Nephron (organoid): Measurements from ENCODE around the gene METTL21C.
A peak's percentile ranks its signal among the peaks of the same experiment; 100 is the strongest.

Source experiments
- H3K27ac Mint-ChIP-seq, 3 experiments: 2 replicates each; pipeline ENCODE4 v1.8.0; 2020; ENCODE audit warnings: mixed read lengths in 3 of 3, mild to moderate bottlenecking in 2 of 3, moderate library complexity in 1 of 3
- H3K27me3 Mint-ChIP-seq: 2 replicates; pipeline ENCODE4 v1.8.0; 2021; ENCODE audit warnings: low read depth, mild to moderate bottlenecking, moderate library complexity, mixed read lengths
- H3K36me3 Mint-ChIP-seq: 2 replicates; pipeline ENCODE4 v1.8.0; 2020; ENCODE audit warnings: low read depth, mixed read lengths
- H3K4me1 Mint-ChIP-seq: 2 replicates; pipeline ENCODE4 v1.8.0; 2020; ENCODE audit warnings: mixed read lengths
- H3K4me3 Mint-ChIP-seq, 3 experiments: 2 replicates each; pipeline ENCODE4 v1.8.0; 2020; ENCODE audit warnings: mild to moderate bottlenecking in 3 of 3, mixed read lengths in 3 of 3, moderate library complexity in 2 of 3
- H3K9me3 Mint-ChIP-seq: 2 replicates; pipeline ENCODE4 v1.8.0; 2020; ENCODE audit warnings: mixed read lengths
- TF ChIP-seq, protein P1 (sequence below), 3 experiments: fragments of 200-600 bp; sonication (generic); IDR thresholded peaks; one replicate each; pipeline ENCODE4 v1.5.0; 2021; ENCODE audit warnings: antibody characterized with exemption in 3 of 3; ENCODE audit not compliant: unreplicated experiment in 3 of 3

Gene METTL21C

DNA sequence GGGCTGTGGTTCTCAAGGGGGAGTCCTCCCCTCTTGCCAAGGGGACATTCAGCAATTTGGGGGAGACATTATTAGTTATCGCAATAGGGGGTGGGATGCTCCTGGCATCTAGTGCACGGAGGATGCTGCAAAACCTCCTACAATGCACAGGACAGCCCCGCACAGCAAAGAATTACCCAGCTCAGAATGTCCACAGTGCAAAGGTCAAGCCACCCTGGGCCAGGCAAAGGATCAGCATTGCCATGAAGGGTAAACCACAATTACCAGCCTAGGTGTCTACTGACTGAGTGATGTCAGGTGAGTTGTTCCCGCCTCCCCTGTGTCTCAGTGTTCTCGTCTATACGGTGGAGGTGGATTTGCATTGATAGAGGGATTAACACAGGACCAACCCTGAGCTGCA is 2.4 kb upstream of the METTL21C start:
- Mint-ChIP-seq H3K36me3 (peaks cover 5% of the 10 kb centered on the region), H3K27ac (no peak overlapping the region), H3K9me3 (peaks cover 8% of the 10 kb centered on the region), H3K4me3 (no peak overlapping the region), H3K27me3 (peaks cover 3% of the 10 kb centered on the region), H3K4me1 (peaks cover 83% of the 10 kb centered on the region)
- TF ChIP-seq, protein P1, sequence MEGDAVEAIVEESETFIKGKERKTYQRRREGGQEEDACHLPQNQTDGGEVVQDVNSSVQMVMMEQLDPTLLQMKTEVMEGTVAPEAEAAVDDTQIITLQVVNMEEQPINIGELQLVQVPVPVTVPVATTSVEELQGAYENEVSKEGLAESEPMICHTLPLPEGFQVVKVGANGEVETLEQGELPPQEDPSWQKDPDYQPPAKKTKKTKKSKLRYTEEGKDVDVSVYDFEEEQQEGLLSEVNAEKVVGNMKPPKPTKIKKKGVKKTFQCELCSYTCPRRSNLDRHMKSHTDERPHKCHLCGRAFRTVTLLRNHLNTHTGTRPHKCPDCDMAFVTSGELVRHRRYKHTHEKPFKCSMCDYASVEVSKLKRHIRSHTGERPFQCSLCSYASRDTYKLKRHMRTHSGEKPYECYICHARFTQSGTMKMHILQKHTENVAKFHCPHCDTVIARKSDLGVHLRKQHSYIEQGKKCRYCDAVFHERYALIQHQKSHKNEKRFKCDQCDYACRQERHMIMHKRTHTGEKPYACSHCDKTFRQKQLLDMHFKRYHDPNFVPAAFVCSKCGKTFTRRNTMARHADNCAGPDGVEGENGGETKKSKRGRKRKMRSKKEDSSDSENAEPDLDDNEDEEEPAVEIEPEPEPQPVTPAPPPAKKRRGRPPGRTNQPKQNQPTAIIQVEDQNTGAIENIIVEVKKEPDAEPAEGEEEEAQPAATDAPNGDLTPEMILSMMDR (IDR thresholded peaks at IDR 0.05; ENCODE audit: unreplicated experiment in 3 of 3), result no peak

DNA sequence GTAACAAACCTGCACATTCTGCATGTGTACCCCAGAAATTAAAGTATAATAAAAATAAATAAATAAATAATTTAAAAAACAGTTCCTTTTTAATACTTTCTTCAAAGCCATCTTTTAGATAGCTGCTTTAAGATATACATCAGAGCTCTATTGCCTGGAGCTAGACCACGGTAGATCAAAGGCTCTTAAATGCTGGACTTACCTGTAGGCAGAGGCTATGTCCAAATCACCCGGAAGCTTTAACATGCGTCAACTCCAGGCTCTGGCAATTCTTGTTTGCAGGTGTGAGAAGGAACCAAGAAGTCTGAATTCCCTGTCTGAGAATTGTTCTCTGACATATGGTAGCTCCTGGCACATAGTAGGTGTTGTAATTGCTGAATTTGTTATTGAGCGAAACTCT is 1.6 kb upstream of the METTL21C start:
- Mint-ChIP-seq H3K27me3 (peaks cover 3% of the 10 kb centered on the region), H3K36me3 (peaks cover 5% of the 10 kb centered on the region), H3K9me3 (peaks cover 8% of the 10 kb centered on the region), H3K27ac (no peak overlapping the region), H3K4me1 (peaks cover 89% of the 10 kb centered on the region), H3K4me3 (no peak overlapping the region)
- TF ChIP-seq, protein P1 (IDR thresholded peaks at IDR 0.05; ENCODE audit: unreplicated experiment in 3 of 3), result no peak

GRCh38 chr13:102693776-102694175 is 1.1 kb downstream of the METTL21C start:
- Mint-ChIP-seq H3K4me3 (peak overlapping the region in 1 of 3 experiments; percentile 8), H3K9me3 (peaks cover 4% of the 10 kb centered on the region), H3K4me1 (peaks cover 72% of the 10 kb centered on the region), H3K36me3 (peaks cover 5% of the 10 kb centered on the region), H3K27me3 (peaks cover 3% of the 10 kb centered on the region), H3K27ac (peak overlapping the region; percentile 41 to 83 (median 76))
- TF ChIP-seq, protein P1 (IDR thresholded peaks at IDR 0.05; ENCODE audit: unreplicated experiment in 3 of 3), result no peak

DNA sequence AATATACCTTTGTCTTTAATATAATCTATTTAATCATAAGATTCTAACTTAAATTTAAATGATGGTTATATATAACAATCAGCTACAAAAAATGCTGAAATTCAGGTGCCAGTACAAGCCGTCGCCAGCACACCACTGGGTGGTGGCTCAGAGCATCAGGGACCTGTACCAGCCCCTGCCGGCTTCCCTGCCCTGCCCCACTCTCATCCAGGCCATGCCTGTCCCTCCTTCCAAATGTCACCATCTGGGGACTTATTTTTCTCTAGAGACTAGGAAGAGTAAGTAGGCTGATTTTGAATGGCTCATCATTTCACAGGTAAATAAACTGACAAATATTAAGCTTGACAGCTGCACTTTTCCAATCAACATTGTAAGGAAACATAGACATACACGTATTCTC is 1.6 kb downstream of the METTL21C start:
- Mint-ChIP-seq H3K4me3 (peak overlapping the region in 2 of 3 experiments; percentile 8 to 21), H3K4me1 (peaks cover 72% of the 10 kb centered on the region), H3K27me3 (peaks cover under 1% of the 10 kb centered on the region), H3K36me3 (no peaks in the 10 kb centered on the region), H3K27ac (peak overlapping the region; percentile 41 to 95 (median 83)), H3K9me3 (no peaks in the 10 kb centered on the region)
- TF ChIP-seq, protein P1 (IDR thresholded peaks at IDR 0.05; ENCODE audit: unreplicated experiment in 3 of 3), result no peak

- H3K27me3 Mint-ChIP-seq, result no peaks in the 10 kb centered on the region
- peaks cover 71% of the 10 kb centered on the region for H3K4me1 Mint-ChIP-seq
- H3K36me3 Mint-ChIP-seq, result no peaks in the 10 kb centered on the region
- peak overlapping the region; percentile 23 to 95 (median 83) for H3K27ac Mint-ChIP-seq
- peak overlapping the region in 1 of 3 experiments; percentile 11 for H3K4me3 Mint-ChIP-seq
- H3K9me3 Mint-ChIP-seq, result no peaks in the 10 kb centered on the region
- TF ChIP-seq, protein P1 (IDR thresholded peaks at IDR 0.05; ENCODE audit: unreplicated experiment in 3 of 3), result no peak
Measured at GRCh38 chr13:102692491-102692826, 2.4 kb downstream of the METTL21C start.

DNA sequence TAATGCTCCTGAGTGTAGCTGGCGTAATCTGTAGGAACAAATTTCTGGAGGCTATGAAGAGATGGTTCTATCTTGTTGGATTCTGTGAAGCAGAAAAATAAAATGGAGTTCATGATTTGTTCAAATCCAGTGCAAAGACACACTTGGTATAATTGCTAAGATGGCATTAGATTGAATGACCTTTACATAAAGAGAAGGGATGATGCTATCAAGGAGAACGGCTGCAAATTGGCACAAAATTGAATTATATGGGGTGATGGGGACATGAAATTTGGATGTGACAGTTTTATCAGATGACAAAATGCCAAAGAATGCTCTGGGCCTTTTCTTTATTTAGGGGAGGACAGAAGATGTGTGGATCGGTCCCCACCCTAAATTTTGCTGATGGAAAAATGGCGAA is 4.0 kb downstream of the METTL21C start:
- Mint-ChIP-seq H3K36me3 (no peaks in the 10 kb centered on the region), H3K4me3 (no peak overlapping the region), H3K9me3 (no peaks in the 10 kb centered on the region), H3K4me1 (peaks cover 65% of the 10 kb centered on the region), H3K27ac (peak overlapping the region in 1 of 3 experiments; percentile 58), H3K27me3 (no peaks in the 10 kb centered on the region)
- TF ChIP-seq, protein P1 (IDR thresholded peaks at IDR 0.05; ENCODE audit: unreplicated experiment in 3 of 3), result no peak
